ENCODE results near the gene PPP1R15B. TPM values are rescaled to one million over a fixed set of nuclear protein-coding genes. Genes with fewer than 3 reads are reported as not detected.

Gene PPP1R15B
- total RNA-seq, 1 experiment from 2014 or later: 69.3 TPM

- H3K9me3 ChIP-seq (ENCODE audit: control insufficient read depth in 1 of 2, insufficient read depth in 1 of 2, low read depth in 1 of 2, low read length in 2 of 2): no peaks in the 10 kb centered on the region
- H3K4me3 ChIP-seq (replicated peaks in 1 of 2; ENCODE audit: low read depth in 1 of 2, low read length in 2 of 2): no peak overlapping the region
- intact Hi-C loops (cut with micrococcal nuclease): no loop called here
- ATAC-seq (no peak), DNase-seq (ENCODE audit: low read depth, low spot score) (no peak)
- RAD21 ChIA-PET (ENCODE audit: low non-redundant PET in 1 of 2, low total read pairs in 2 of 2, uncharacterized antibody in 2 of 2, unreplicated experiment in 2 of 2): no interaction called here
- no peak overlapping the region for H3K9ac ChIP-seq (ENCODE audit: low read length)
- peaks cover 36 to 42% of the 10 kb centered on the region in 2 experiments for H3K36me3 ChIP-seq (ENCODE audit: control insufficient read depth in 1 of 2, insufficient read depth in 2 of 2, low read length in 2 of 2)
- H3K27ac ChIP-seq (ENCODE audit: low read depth, low read length): no peak overlapping the region
- H3K4me1 ChIP-seq (ENCODE audit: control insufficient read depth in 1 of 2, insufficient read depth in 2 of 2, low read length in 2 of 2): peaks cover 25 to 34% of the 10 kb centered on the region in 2 experiments
- CTCF ChIA-PET: interaction anchor here (2.2 kb wide), 1 partner anchor 9 kb away, joined by 22 read pairs; no protein-coding TSS in a partner anchor
- no peak overlapping the region for H2AFZ ChIP-seq (ENCODE audit: low read depth, low read length, poor library complexity, severe bottlenecking)
- BruUV-seq (replicated peaks): no TSS peak
- TF ChIP-seq POLR2AphosphoS5 (IDR thresholded peaks at IDR 0.05; ENCODE audit: low read depth, low read length) (no peak), CBX3 (IDR thresholded peaks at IDR 0.05; ENCODE audit: low read depth) (no peak), TCF7L2 (IDR thresholded peaks at IDR 0.05; ENCODE audit: borderline replicate concordance, extremely low read depth, insufficient read depth, insufficient read length) (no peak)
- POLR2A ChIA-PET: interaction anchor here (0.5 to 2.8 kb wide), 3 partner anchors 9 to 99 kb away, joined by 3 to 9 read pairs (median 4); no protein-coding TSS in a partner anchor
- H3K27me3 ChIP-seq (ENCODE audit: insufficient read depth, low read length): no peaks in the 10 kb centered on the region
- H3K9me2 ChIP-seq (ENCODE audit: insufficient read depth): no peaks in the 10 kb centered on the region
- peaks cover 33% of the 10 kb centered on the region for H4K20me1 ChIP-seq (ENCODE audit: insufficient read depth)
- H3K79me2 ChIP-seq (ENCODE audit: insufficient read depth, low read length): peaks cover 92% of the 10 kb centered on the region
- peak overlapping the region; percentile 82; the same call in 1 of the 2 replicates for H3K4me2 ChIP-seq (ENCODE audit: low read length)
Measured at GRCh38 chr1:204407295-204407971, 4.2 kb downstream of the PPP1R15B start.

DNA sequence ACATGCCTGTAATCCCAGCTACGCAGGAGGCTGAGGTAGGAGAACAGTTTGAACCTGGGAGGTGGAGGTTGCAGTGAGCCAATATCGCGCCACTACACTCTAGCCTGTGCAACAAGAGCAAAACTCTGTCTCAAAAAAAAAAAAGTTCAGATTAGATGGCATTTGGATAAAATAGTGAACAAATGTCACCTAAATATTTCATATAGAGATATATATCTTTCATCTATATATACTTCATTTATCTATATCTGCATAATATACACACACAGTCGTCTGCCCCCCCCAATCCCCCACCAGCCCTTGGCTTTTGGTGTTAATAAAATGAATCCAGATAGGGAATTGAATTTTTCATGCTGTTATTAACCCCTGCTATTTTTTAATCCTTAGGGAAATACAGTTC lies 5.0 kb downstream of the PPP1R15B start:
- H3K9me3 ChIP-seq (ENCODE audit: control insufficient read depth in 1 of 2, insufficient read depth in 1 of 2, low read depth in 1 of 2, low read length in 2 of 2): no peaks in the 10 kb centered on the region
- no peak for TF ChIP-seq SRF (IDR thresholded peaks at IDR 0.05; ENCODE audit: low read depth)
- TF ChIP-seq POLR2A (IDR thresholded peaks at IDR 0.05; ENCODE audit: borderline replicate concordance, extremely low read depth, insufficient read depth, insufficient read length): no peak
- TF ChIP-seq JUND (IDR thresholded peaks at IDR 0.05): no peak
- TF ChIP-seq MAX (IDR thresholded peaks at IDR 0.05): no peak
- no peak for TF ChIP-seq YY1 (IDR thresholded peaks at IDR 0.05; ENCODE audit: extremely low read depth, insufficient replicate concordance, low read depth, low read length)
- TF ChIP-seq POLR2AphosphoS5 (IDR thresholded peaks at IDR 0.05; ENCODE audit: low read depth, low read length): no peak
- TF ChIP-seq SP1 (IDR thresholded peaks at IDR 0.05; ENCODE audit: low read depth): no peak
- no peak for TF ChIP-seq EZH2phosphoT487 (IDR thresholded peaks at IDR 0.05; ENCODE audit: borderline replicate concordance)
- TF ChIP-seq EZH2 (IDR thresholded peaks at IDR 0.05): no peak
- TF ChIP-seq, protein P1, sequence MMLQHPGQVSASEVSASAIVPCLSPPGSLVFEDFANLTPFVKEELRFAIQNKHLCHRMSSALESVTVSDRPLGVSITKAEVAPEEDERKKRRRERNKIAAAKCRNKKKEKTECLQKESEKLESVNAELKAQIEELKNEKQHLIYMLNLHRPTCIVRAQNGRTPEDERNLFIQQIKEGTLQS (IDR thresholded peaks at IDR 0.05): no peak
- TF ChIP-seq EGR1 (IDR thresholded peaks at IDR 0.05; ENCODE audit: low read depth): no peak
- no peak for TF ChIP-seq ZNF274 (IDR thresholded peaks at IDR 0.05; ENCODE audit: low read depth, low read length)
- TF ChIP-seq TCF7L2 (IDR thresholded peaks at IDR 0.05; ENCODE audit: borderline replicate concordance, extremely low read depth, insufficient read depth, insufficient read length): no peak
- H3K4me2 ChIP-seq (ENCODE audit: low read length): no peak overlapping the region
- H3K4me1 ChIP-seq (ENCODE audit: control insufficient read depth in 1 of 2, insufficient read depth in 2 of 2, low read length in 2 of 2): peaks cover 25 to 29% of the 10 kb centered on the region in 2 experiments
- peaks cover 33% of the 10 kb centered on the region for H4K20me1 ChIP-seq (ENCODE audit: insufficient read depth)
- H3K27me3 ChIP-seq (ENCODE audit: insufficient read depth, low read length): no peaks in the 10 kb centered on the region
- POLR2A ChIA-PET: interaction anchor here (2.8 kb wide), 1 partner anchor 8 kb away, joined by 9 read pairs; no protein-coding TSS in a partner anchor
- BruUV-seq (replicated peaks): no TSS peak
- no peak for DNase-seq (ENCODE audit: low read depth, low spot score)
- peaks cover 36 to 42% of the 10 kb centered on the region in 2 experiments for H3K36me3 ChIP-seq (ENCODE audit: control insufficient read depth in 1 of 2, insufficient read depth in 2 of 2, low read length in 2 of 2)
- no peak overlapping the region for H2AFZ ChIP-seq (ENCODE audit: low read depth, low read length, poor library complexity, severe bottlenecking)
- no peaks in the 10 kb centered on the region for H3K9me2 ChIP-seq (ENCODE audit: insufficient read depth)
- peaks cover 100% of the 10 kb centered on the region for H3K79me2 ChIP-seq (ENCODE audit: insufficient read depth, low read length)
- no peak overlapping the region for H3K9ac ChIP-seq (ENCODE audit: low read length)
- H3K4me3 ChIP-seq (replicated peaks in 1 of 2; ENCODE audit: low read depth in 1 of 2, low read length in 2 of 2): no peak overlapping the region
- RAD21 ChIA-PET (ENCODE audit: low non-redundant PET in 1 of 2, low total read pairs in 2 of 2, uncharacterized antibody in 2 of 2, unreplicated experiment in 2 of 2): no interaction called here
- H3K27ac ChIP-seq (ENCODE audit: low read depth, low read length): no peak overlapping the region
- no peak for ATAC-seq
- CTCF ChIA-PET: interaction anchor here (2.2 kb wide), 1 partner anchor 8 kb away, joined by 22 read pairs; no protein-coding TSS in a partner anchor
- intact Hi-C loops (cut with micrococcal nuclease): no loop called here

Measured in HCT116 (cell line).